Naive thymus-derived CD4-positive, alpha-beta T cell (primary cell): ENCODE results near the gene PNP. TPM values are rescaled to one million over a fixed set of nuclear protein-coding genes. Genes with fewer than 3 reads are reported as not detected.
"Not testable (repeated sequence)": the region's sequence is repeated elsewhere in the genome, so short reads cannot be mapped to it uniquely, and the experiment has no call there.

Experiments
- ATAC-seq: fragments of 150-1000 bp; cut with Tn5 transposase; 2 replicates; pipeline ENCODE4 v1.10.0; 2021; ENCODE audit warnings: mild to moderate bottlenecking, moderate library complexity
- CTCF ChIA-PET: fragments of 350-600 bp; sonication (Branson Sonifier 250); formaldehyde crosslinking; loops from one replicate; lab custom pipeline; 2021; ENCODE audit warnings: antibody characterized with exemption; lab: Charles Lee
- POLR2A ChIA-PET: fragments of 350-600 bp; sonication (Branson Sonifier 250); formaldehyde crosslinking; loops from one replicate; lab custom pipeline; 2021; ENCODE audit warnings: antibody characterized with exemption, inconsistent platforms; lab: Charles Lee
- DNase-seq, 9 donors: peaks; one replicate each; pipeline versions ENCODE4 v3.0.0 to v3.0.0-alpha.2; 2020 to 2022; ENCODE audit warnings: mixed read lengths in 1 of 9
- H3K27ac ChIP-seq: one replicate; pipeline ENCODE4 v1.7.0; 2013; ENCODE audit warnings: mild to moderate bottlenecking, low read depth, low read length, moderate library complexity
- H3K27me3 ChIP-seq, 2 donors: one replicate each; pipeline ENCODE4 v1.7.0; 2013; ENCODE audit warnings: low read length in 2 of 2, mild to moderate bottlenecking in 2 of 2, moderate library complexity in 2 of 2; ENCODE audit not compliant: control insufficient read depth in 2 of 2, insufficient read depth in 2 of 2
- H3K36me3 ChIP-seq, 3 experiments: 1 replicate in 2 of 3; 2 replicates in 1 of 3; pipeline ENCODE4 v1.7.0; 2013; ENCODE audit warnings: low read length in 3 of 3, mild to moderate bottlenecking in 3 of 3, moderate library complexity in 1 of 3; ENCODE audit not compliant: insufficient read depth in 3 of 3, control insufficient read depth in 2 of 3
- H3K4me1 ChIP-seq, 2 donors: one replicate each; pipeline ENCODE4 v1.7.0; 2013; ENCODE audit warnings: low read length in 2 of 2, mild to moderate bottlenecking in 2 of 2, moderate library complexity in 1 of 2; ENCODE audit not compliant: control insufficient read depth in 2 of 2, insufficient read depth in 2 of 2
- H3K4me3 ChIP-seq: 2 replicates; pipeline ENCODE4 v1.7.0; 2013; ENCODE audit warnings: mild to moderate bottlenecking, low read length
- H3K9me3 ChIP-seq, 3 experiments: 1 replicate in 2 of 3; 2 replicates in 1 of 3; pipeline ENCODE4 v1.7.0; 2013; ENCODE audit warnings: low read length in 3 of 3; ENCODE audit not compliant: control insufficient read depth in 2 of 3
- H3K27ac Mint-ChIP-seq, 9 donors: one replicate each; pipeline ENCODE4 v1.8.0; 2020 to 2022; ENCODE audit warnings: mixed read lengths in 9 of 9, mild to moderate bottlenecking in 8 of 9, moderate library complexity in 5 of 9, inconsistent platforms in 2 of 9
- H3K27me3 Mint-ChIP-seq, 5 donors: one replicate each; pipeline ENCODE4 v1.8.0; 2021 to 2022; ENCODE audit warnings: mixed read lengths in 5 of 5, mild to moderate bottlenecking in 1 of 5
- H3K36me3 Mint-ChIP-seq, 5 donors: one replicate each; pipeline ENCODE4 v1.8.0; 2020 to 2022; ENCODE audit warnings: mixed read lengths in 5 of 5, mild to moderate bottlenecking in 3 of 5, inconsistent platforms in 1 of 5
- H3K4me1 Mint-ChIP-seq, 7 donors: one replicate each; pipeline ENCODE4 v1.8.0; 2020 to 2022; ENCODE audit warnings: mixed read lengths in 7 of 7, mild to moderate bottlenecking in 3 of 7, inconsistent platforms in 1 of 7
- H3K4me3 Mint-ChIP-seq, 10 donors: one replicate each; pipeline ENCODE4 v1.8.0; 2020 to 2022; ENCODE audit warnings: mild to moderate bottlenecking in 10 of 10, mixed read lengths in 10 of 10, moderate library complexity in 6 of 10, inconsistent platforms in 2 of 10
- H3K9me3 Mint-ChIP-seq, 11 donors: one replicate each; pipeline ENCODE4 v1.8.0; 2020 to 2022; ENCODE audit warnings: mixed read lengths in 11 of 11, mild to moderate bottlenecking in 4 of 11, inconsistent platforms in 1 of 11, moderate library complexity in 1 of 11
- intact Hi-C, 2 donors: fragments of 100-400 bp; cut with micrococcal nuclease; formaldehyde crosslinking; loops; one replicate each; pipeline ENCODE4 v1.15.1; 2023
- polyA plus RNA-seq, 2 donors: library from polyadenylated mRNA; unstranded; fragments of 300-500 nt; fragmentation: Illumina TruSeq; gene quantifications; one replicate each; pipeline ENCODE4 v1.2.3, GENCODE V29; 2021
- total RNA-seq, 6 experiments: library from RNA in 5 of 6; stranded (reverse) in 5 of 6; gene quantifications; 1 replicate in 5 of 6; 2 replicates in 1 of 6; pipeline ENCODE4 v1.2.3 and lab custom pipeline; 2021 to 2026

The PNP gene
- total and polyA plus RNA-seq, 7 experiments from 2014 or later, result 35.6 to 179 (median 82.1) TPM

- Mint-ChIP-seq H3K9me3 (peaks cover 0 to 4% (median 0%) of the 10 kb centered on the region in 11 donors), H3K4me3 (no peak overlapping the region), H3K36me3 (peaks cover 15 to 46% (median 27%) of the 10 kb centered on the region in 5 donors), H3K4me1 (peaks cover 2 to 14% (median 4%) of the 10 kb centered on the region in 7 donors), H3K27ac (peak overlapping the region in 2 of 9 donors; percentile 5 to 6), H3K27me3 (no peaks in the 10 kb centered on the region)
- no peaks in the 10 kb centered on the region for H3K4me1 ChIP-seq
- ChIA-PET POLR2A (interaction anchor here (0.6 kb wide), 1 partner anchor 119 kb away, joined by 4 read pairs; no protein-coding TSS in a partner anchor), CTCF (interaction anchor here (0.5 to 0.6 kb wide), 2 partner anchors 60 to 185 kb away, joined by 3 to 4 read pairs; no protein-coding TSS in a partner anchor)
- DNase-seq, result no peak
- ATAC-seq, result no peak
- H3K4me3 ChIP-seq, result no peak overlapping the region
- no peak overlapping the region for H3K27ac ChIP-seq
- no peaks in the 10 kb centered on the region for H3K27me3 ChIP-seq
- peaks cover 18 to 65% (median 23%) of the 10 kb centered on the region in 3 experiments for H3K36me3 ChIP-seq
- H3K9me3 ChIP-seq, result no peaks in the 10 kb centered on the region
- intact Hi-C loops, result no loop called here
Measured at GRCh38 chr14:20446889-20447288, 22.3 kb upstream of the PNP start.

- peaks cover 11 to 17% of the 10 kb centered on the region in 2 donors for H3K4me1 ChIP-seq
- Mint-ChIP-seq H3K36me3 (peaks cover 8 to 35% (median 24%) of the 10 kb centered on the region in 5 donors), H3K4me3 (peak overlapping the region; percentile 13 to 60 (median 40)), H3K27ac (peak overlapping the region in 7 of 9 donors; percentile 13 to 80 (median 60)), H3K4me1 (peaks cover 4 to 20% (median 11%) of the 10 kb centered on the region in 7 donors)
- H3K9me3 Mint-ChIP-seq, H3K9me3 ChIP-seq, ATAC-seq, H3K27me3 Mint-ChIP-seq, H3K27me3 ChIP-seq, H3K4me3 ChIP-seq, DNase-seq: not testable (repeated sequence)
- intact Hi-C loops, result loop anchor here in 1 of 2 donors (10.0 kb wide), 1 partner anchor 1002 kb away; the partner anchor contains the start of gene CHD8
- peaks cover 21 to 60% (median 23%) of the 10 kb centered on the region in 3 experiments for H3K36me3 ChIP-seq
- ChIA-PET CTCF (interaction anchor here (0.8 to 1.3 kb wide), 2 partner anchors 37 to 125 kb away, joined by 5 read pairs; no protein-coding TSS in a partner anchor), POLR2A (interaction anchor here (1.0 to 4.4 kb wide), 6 partner anchors 9 to 39 kb away, joined by 3 to 47 read pairs (median 3); partner anchors contain the start of gene PNP)
- H3K27ac ChIP-seq, result peak overlapping the region; percentile 85
Measured at GRCh38 chr14:20452831-20453230, 16.4 kb upstream of the PNP start.

GRCh38 chr14:20454516-20455354 lies 14.5 kb upstream of the PNP start, which contains the start of the genes APEX1 and OSGEP:
APEX1 (plus strand) TSS chr14:20455226; CDS start chr14:20455646, 420 bp downstream.
OSGEP (minus strand) TSS chr14:20454812; CDS start chr14:20454683, 129 bp downstream.
- intact Hi-C loops, result loop anchor here (1.0 to 10.0 kb wide), 18 partner anchors 13 to 1000 kb away; partner anchors contain the start of genes PARP2 (in 2 of the 2), CCNB1IP1 (in 1 of the 2), CHD8 (in 1 of the 2) and HNRNPC (in 1 of the 2)
- H3K27me3 Mint-ChIP-seq, result no peaks in the 10 kb centered on the region
- ChIA-PET POLR2A (interaction anchor here (0.5 to 4.4 kb wide), 28 partner anchors 9 to 228 kb away, joined by 3 to 47 read pairs (median 5); partner anchors contain the start of genes PARP2, PNP and TEP1), CTCF (interaction anchor here (0.9 to 1.5 kb wide), 4 partner anchors 39 to 227 kb away, joined by 3 to 6 read pairs (median 3); no protein-coding TSS in a partner anchor)
- peaks cover 12 to 30% (median 19%) of the 10 kb centered on the region in 7 donors for H3K4me1 Mint-ChIP-seq
- Histone ChIP-seq H3K4me3 (peak within 1 kb of the TSS; percentile 80), H3K9me3 (no peaks in the 10 kb centered on the region), H3K27me3 (no peaks in the 10 kb centered on the region), H3K27ac (peak within 1 kb of the TSS; percentile 85), H3K4me1 (peaks cover 13 to 18% of the 10 kb centered on the region in 2 donors), H3K36me3 (peaks cover 25 to 60% (median 28%) of the 10 kb centered on the region in 3 experiments)
- peak within 1 kb of the TSS in 6 of 10 donors; percentile 7 to 43 (median 30) for H3K4me3 Mint-ChIP-seq
- ATAC-seq (peak; percentile 88), DNase-seq (peak; percentile 86 to 99 (median 98))
- peaks cover 0 to 31% (median 19%) of the 10 kb centered on the region in 5 donors for H3K36me3 Mint-ChIP-seq
- H3K27ac Mint-ChIP-seq, result no peak within 1 kb of the TSS
- peaks cover 0 to 1% (median 0%) of the 10 kb centered on the region in 11 donors for H3K9me3 Mint-ChIP-seq

GRCh38 chr14:20455355-20456300 lies 13.6 kb upstream of the PNP start:
- no peak overlapping the region for H3K4me3 Mint-ChIP-seq
- peak; percentile 78 for ATAC-seq
- no peak overlapping the region for H3K27ac Mint-ChIP-seq
- peaks cover 20 to 27% of the 10 kb centered on the region in 2 donors for H3K4me1 ChIP-seq
- intact Hi-C loops, result loop anchor here (1.0 to 10.0 kb wide), 15 partner anchors 14 to 999 kb away; partner anchors contain the start of genes PARP2 (in 2 of the 2), CCNB1IP1 (in 1 of the 2), CHD8 (in 1 of the 2) and PNP (in 1 of the 2)
- peak overlapping the region; percentile 80 for H3K4me3 ChIP-seq
- peak in 1 of 9 donors; percentile 91 for DNase-seq
- POLR2A ChIA-PET, result interaction anchor here (0.5 to 4.4 kb wide), 28 partner anchors 8 to 227 kb away, joined by 3 to 47 read pairs (median 5); partner anchors contain the start of genes PARP2, PNP and TEP1
- H3K27ac ChIP-seq, result peak overlapping the region; percentile 85
- no peaks in the 10 kb centered on the region for H3K9me3 ChIP-seq
- H3K27me3 ChIP-seq, result no peaks in the 10 kb centered on the region
- peaks cover 15 to 39% (median 28%) of the 10 kb centered on the region in 7 donors for H3K4me1 Mint-ChIP-seq
- CTCF ChIA-PET, result interaction anchor here (0.9 to 1.5 kb wide), 4 partner anchors 14 to 226 kb away, joined by 3 to 6 read pairs (median 3); no protein-coding TSS in a partner anchor
- no peaks in the 10 kb centered on the region for H3K27me3 Mint-ChIP-seq
- H3K9me3 Mint-ChIP-seq, result peaks cover 0 to 1% (median 0%) of the 10 kb centered on the region in 11 donors
- peaks cover 24 to 56% (median 25%) of the 10 kb centered on the region in 3 experiments for H3K36me3 ChIP-seq
- peaks cover 6 to 31% (median 18%) of the 10 kb centered on the region in 5 donors for H3K36me3 Mint-ChIP-seq

GRCh38 chr14:20456971-20457370 lies 12.2 kb upstream of the PNP start:
- POLR2A ChIA-PET, result interaction anchor here (0.9 to 4.4 kb wide), 4 partner anchors 13 to 157 kb away, joined by 3 to 47 read pairs (median 14); partner anchors contain the start of genes PARP2 and PNP
- intact Hi-C loops, result loop anchor here in 1 of 2 donors (10.0 kb wide), 1 partner anchor 998 kb away; the partner anchor contains the start of gene CHD8
- Mint-ChIP-seq H3K27me3 (no peaks in the 10 kb centered on the region), H3K9me3 (peaks cover 0 to 5% (median 0%) of the 10 kb centered on the region in 11 donors), H3K4me3 (peak overlapping the region in 2 of 10 donors; percentile 10 to 56), H3K4me1 (peaks cover 22 to 47% (median 34%) of the 10 kb centered on the region in 7 donors), H3K36me3 (peaks cover 6 to 26% (median 14%) of the 10 kb centered on the region in 5 donors), H3K27ac (peak overlapping the region in 1 of 9 donors; percentile 54)
- no peaks in the 10 kb centered on the region for H3K27me3 ChIP-seq
- H3K9me3 ChIP-seq, result no peaks in the 10 kb centered on the region
- DNase-seq, result no peak
- H3K4me3 ChIP-seq, result no peak overlapping the region
- peaks cover 23 to 29% of the 10 kb centered on the region in 2 donors for H3K4me1 ChIP-seq
- CTCF ChIA-PET, result no interaction called here
- no peak for ATAC-seq
- H3K27ac ChIP-seq, result peak overlapping the region; percentile 85
- H3K36me3 ChIP-seq, result peaks cover 24 to 45% (median 25%) of the 10 kb centered on the region in 3 experiments
